Sigmoid colon (tissue), 7 donors: ENCODE measurements around the gene AGPAT1. TPM values are rescaled to one million over a fixed set of nuclear protein-coding genes. Genes with fewer than 3 reads are reported as not detected.

Experiments
- DNase-seq: peaks from one replicate; pipeline ENCODE4 v3.0.0-alpha.2; 2019
- H3K27ac ChIP-seq, 4 donors: fragments of 200-600 bp; sonication (generic); one replicate each; pipeline ENCODE4 v1.5.1; 2016 to 2019; ENCODE audit warnings: mild to moderate bottlenecking in 1 of 4
- H3K27me3 ChIP-seq, 3 donors: fragments of 200-600 bp; sonication (generic); one replicate each; pipeline ENCODE4 v1.5.1; 2019; ENCODE audit warnings: mild to moderate bottlenecking in 1 of 3
- H3K36me3 ChIP-seq, 4 donors: fragments of 200-600 bp; sonication (generic); one replicate each; pipeline ENCODE4 v1.5.1; 2016 to 2019
- H3K4me1 ChIP-seq, 4 donors: fragments of 200-600 bp; sonication (generic); one replicate each; pipeline ENCODE4 v1.5.1; 2017 to 2019
- H3K4me3 ChIP-seq, 4 donors: fragments of 200-600 bp; sonication (generic); one replicate each; pipeline ENCODE4 v1.5.1; 2017 to 2019; ENCODE audit warnings: mild to moderate bottlenecking in 2 of 4, moderate library complexity in 1 of 4
- H3K9me3 ChIP-seq, 4 donors: fragments of 200-600 bp in 3 of 4; sonication (generic) in 3 of 4; one replicate each; pipeline versions ENCODE4 v1.5.1 to v1.6.1; 2013 to 2019
- EP300 ChIP-seq, 4 donors: sonication (generic); formaldehyde crosslinking; IDR thresholded peaks; one replicate each; pipeline ENCODE4 v1.6.1; 2017; ENCODE audit warnings: antibody characterized with exemption in 4 of 4
- POLR2A ChIP-seq, 2 donors: fragments of 450-650 bp; IDR thresholded peaks; one replicate each; pipeline ENCODE4 v1.6.1; 2016; ENCODE audit warnings: antibody characterized with exemption in 2 of 2, mild to moderate bottlenecking in 2 of 2, moderate library complexity in 2 of 2
- POLR2AphosphoS5 ChIP-seq, 4 donors: sonication (generic); formaldehyde crosslinking; IDR thresholded peaks; one replicate each; pipeline ENCODE4 v1.6.1; 2017; ENCODE audit warnings: antibody characterized with exemption in 4 of 4
- WGBS, 2 donors: extraction: QIAGEN DNeasy Blood & Tissue Kit; methylation state at CpG; one replicate each; pipeline ENCODE4 v1.1.7; 2013; 5-methylcytosine and 5-hydroxymethylcytosine counted together
- intact Hi-C: fragments of 100-400 bp; cut with DNase I; formaldehyde crosslinking; loops from one replicate; pipeline ENCODE4 v1.15.1; 2023
- polyA plus RNA-seq, 3 donors: library from polyadenylated mRNA; stranded (reverse); fragments of 200-250 nt; gene quantifications; one replicate each; pipeline ENCODE4 v1.2.3, GENCODE V29; 2013
- total RNA-seq, 4 donors: library from RNA; depleted of rRNA; stranded (reverse); fragments of >200 nt; gene quantifications; one replicate each; pipeline ENCODE4 v1.1.0, GENCODE V29; 2016
- TF ChIP-seq, protein P1 (sequence below), 4 experiments: fragments of 450-650 bp in 3 of 4; fragments of 200-600 bp in 1 of 4; IDR thresholded peaks; one replicate each; pipeline ENCODE4 v1.5.1; 2016 to 2019; ENCODE audit warnings: antibody characterized with exemption in 4 of 4, mild to moderate bottlenecking in 3 of 4, moderate library complexity in 2 of 4
- donor health status: healthy with polysubstance abuse.
- donor health status: Bipolar disorder and iron deficiency.
- donor health status: healthy.

AGPAT1 gene
- total and polyA plus RNA-seq, 7 donors = 32.4 to 54.2 (median 37.9) TPM

GRCh38 chr6:32168350-32168749 is 7.5 kb downstream of the AGPAT1 start:
- Histone ChIP-seq H3K27ac (peak overlapping the region in 1 of 4 donors; percentile 5), H3K27me3 (no peaks in the 10 kb centered on the region), H3K4me3 (no peak overlapping the region), H3K36me3 (peaks cover 27 to 73% (median 29%) of the 10 kb centered on the region in 4 donors), H3K4me1 (peaks cover 0 to 12% (median 3%) of the 10 kb centered on the region in 4 donors), H3K9me3 (no peaks in the 10 kb centered on the region)
- intact Hi-C loops = no loop called here
- no peak for DNase-seq
- TF ChIP-seq POLR2AphosphoS5 (IDR thresholded peaks at IDR 0.05) = no peak
- TF ChIP-seq EP300 (IDR thresholded peaks at IDR 0.05) = no peak
- TF ChIP-seq, protein P1, sequence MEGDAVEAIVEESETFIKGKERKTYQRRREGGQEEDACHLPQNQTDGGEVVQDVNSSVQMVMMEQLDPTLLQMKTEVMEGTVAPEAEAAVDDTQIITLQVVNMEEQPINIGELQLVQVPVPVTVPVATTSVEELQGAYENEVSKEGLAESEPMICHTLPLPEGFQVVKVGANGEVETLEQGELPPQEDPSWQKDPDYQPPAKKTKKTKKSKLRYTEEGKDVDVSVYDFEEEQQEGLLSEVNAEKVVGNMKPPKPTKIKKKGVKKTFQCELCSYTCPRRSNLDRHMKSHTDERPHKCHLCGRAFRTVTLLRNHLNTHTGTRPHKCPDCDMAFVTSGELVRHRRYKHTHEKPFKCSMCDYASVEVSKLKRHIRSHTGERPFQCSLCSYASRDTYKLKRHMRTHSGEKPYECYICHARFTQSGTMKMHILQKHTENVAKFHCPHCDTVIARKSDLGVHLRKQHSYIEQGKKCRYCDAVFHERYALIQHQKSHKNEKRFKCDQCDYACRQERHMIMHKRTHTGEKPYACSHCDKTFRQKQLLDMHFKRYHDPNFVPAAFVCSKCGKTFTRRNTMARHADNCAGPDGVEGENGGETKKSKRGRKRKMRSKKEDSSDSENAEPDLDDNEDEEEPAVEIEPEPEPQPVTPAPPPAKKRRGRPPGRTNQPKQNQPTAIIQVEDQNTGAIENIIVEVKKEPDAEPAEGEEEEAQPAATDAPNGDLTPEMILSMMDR (IDR thresholded peaks at IDR 0.05) = no peak
- TF ChIP-seq POLR2A (IDR thresholded peaks at IDR 0.05) = no peak
- WGBS, 2 donors = 76 to 86% methylated on average over 2 of the region's 2 CpGs

DNA sequence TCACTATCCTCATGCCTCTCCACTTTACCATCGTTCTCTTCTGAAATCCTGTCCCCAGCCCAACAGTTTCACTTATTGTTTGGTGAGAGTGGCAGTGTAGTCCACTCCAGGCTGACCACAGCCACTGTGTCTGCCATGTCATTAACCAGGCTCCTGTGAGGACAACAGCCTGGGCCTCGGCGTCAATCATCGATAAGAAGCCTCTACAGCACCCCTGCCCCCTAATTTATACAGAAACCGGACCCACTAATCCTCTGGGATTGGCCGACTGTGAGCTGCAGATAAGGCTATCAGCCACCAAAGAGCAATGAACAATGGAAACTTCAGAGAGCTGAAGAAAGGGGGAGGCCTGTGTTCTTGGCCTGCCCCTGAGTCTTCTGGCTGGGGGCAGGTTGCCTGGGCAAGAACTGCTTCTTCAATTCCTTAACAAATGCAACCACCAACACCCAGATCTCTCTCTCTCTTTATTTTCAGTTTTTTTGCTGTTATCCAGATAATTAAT is 8.1 kb downstream of the AGPAT1 start:
- no peak for DNase-seq
- Histone ChIP-seq H3K27me3 (no peaks in the 10 kb centered on the region), H3K4me1 (peaks cover 0 to 7% (median under 1%) of the 10 kb centered on the region in 4 donors), H3K9me3 (no peaks in the 10 kb centered on the region), H3K4me3 (no peak overlapping the region), H3K27ac (peak overlapping the region in 1 of 4 donors; percentile 9), H3K36me3 (peaks cover 27 to 78% (median 29%) of the 10 kb centered on the region in 4 donors)
- intact Hi-C loops = no loop called here
- no peak for TF ChIP-seq POLR2AphosphoS5 (IDR thresholded peaks at IDR 0.05)
- no peak for TF ChIP-seq EP300 (IDR thresholded peaks at IDR 0.05)
- no peak for TF ChIP-seq POLR2A (IDR thresholded peaks at IDR 0.05)
- TF ChIP-seq, protein P1 (IDR thresholded peaks at IDR 0.05) = no peak
- 82 to 86% methylated on average over 6 of the region's 6 CpGs for WGBS, 2 donors

GRCh38 chr6:32167154-32167760 is 8.6 kb downstream of the AGPAT1 start:
- DNase-seq = no peak
- H3K4me3 ChIP-seq = no peak overlapping the region
- H3K4me1 ChIP-seq = peaks cover 0 to 3% (median 0%) of the 10 kb centered on the region in 4 donors
- WGBS, 2 donors = 89 to 90% methylated on average over 32 of the region's 32 CpGs
- TF ChIP-seq EP300 (IDR thresholded peaks at IDR 0.05) (no peak), POLR2AphosphoS5 (IDR thresholded peaks at IDR 0.05) (no peak), POLR2A (IDR thresholded peaks at IDR 0.05) (no peak)
- TF ChIP-seq, protein P1 (IDR thresholded peaks at IDR 0.05) = no peak
- intact Hi-C loops = no loop called here
- no peaks in the 10 kb centered on the region for H3K27me3 ChIP-seq
- H3K9me3 ChIP-seq = no peaks in the 10 kb centered on the region
- H3K27ac ChIP-seq = peak overlapping the region in 1 of 4 donors; percentile 9
- peaks cover 27 to 84% (median 29%) of the 10 kb centered on the region in 4 donors for H3K36me3 ChIP-seq

- peaks cover 0 to 3% (median 0%) of the 10 kb centered on the region in 4 donors for H3K4me1 ChIP-seq
- 89 to 93% methylated on average over 30 of the region's 30 CpGs for WGBS, 2 donors
- no peak for DNase-seq
- H3K36me3 ChIP-seq = peaks cover 27 to 90% (median 29%) of the 10 kb centered on the region in 4 donors
- H3K27ac ChIP-seq = peak overlapping the region in 3 of 4 donors; percentile 5 to 16 (median 6)
- no peak overlapping the region for H3K4me3 ChIP-seq
- TF ChIP-seq POLR2AphosphoS5 (IDR thresholded peaks at IDR 0.05) = no peak
- no peak for TF ChIP-seq EP300 (IDR thresholded peaks at IDR 0.05)
- TF ChIP-seq, protein P1 (IDR thresholded peaks at IDR 0.05) = no peak
- no peak for TF ChIP-seq POLR2A (IDR thresholded peaks at IDR 0.05)
- H3K27me3 ChIP-seq = no peaks in the 10 kb centered on the region
- H3K9me3 ChIP-seq = no peaks in the 10 kb centered on the region
- intact Hi-C loops = no loop called here
Observed at GRCh38 chr6:32166411-32167061, 9.3 kb downstream of the AGPAT1 start.
